ENCODE results near the gene TMTC2.

DNA sequence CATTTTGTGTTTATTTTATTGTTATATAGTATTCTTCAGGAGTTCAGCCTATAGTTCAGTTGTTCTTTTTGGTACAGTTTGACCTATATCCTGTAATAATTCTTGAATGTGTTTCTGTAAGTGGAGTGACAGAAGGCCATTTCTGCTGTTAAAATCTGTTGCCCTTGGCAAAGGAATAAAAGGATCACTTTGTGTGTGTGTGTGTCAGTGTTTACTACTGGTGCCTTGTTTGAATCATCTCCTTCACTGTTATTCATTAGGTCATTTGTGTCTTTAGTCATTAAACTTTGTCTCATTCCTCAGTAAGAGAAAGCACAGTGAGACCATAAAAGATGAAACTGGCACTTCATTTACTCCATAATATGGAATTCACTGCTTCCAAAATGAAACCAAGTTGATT is 130.7 kb downstream of the TMTC2 start:
- TF ChIP-seq, protein P1, sequence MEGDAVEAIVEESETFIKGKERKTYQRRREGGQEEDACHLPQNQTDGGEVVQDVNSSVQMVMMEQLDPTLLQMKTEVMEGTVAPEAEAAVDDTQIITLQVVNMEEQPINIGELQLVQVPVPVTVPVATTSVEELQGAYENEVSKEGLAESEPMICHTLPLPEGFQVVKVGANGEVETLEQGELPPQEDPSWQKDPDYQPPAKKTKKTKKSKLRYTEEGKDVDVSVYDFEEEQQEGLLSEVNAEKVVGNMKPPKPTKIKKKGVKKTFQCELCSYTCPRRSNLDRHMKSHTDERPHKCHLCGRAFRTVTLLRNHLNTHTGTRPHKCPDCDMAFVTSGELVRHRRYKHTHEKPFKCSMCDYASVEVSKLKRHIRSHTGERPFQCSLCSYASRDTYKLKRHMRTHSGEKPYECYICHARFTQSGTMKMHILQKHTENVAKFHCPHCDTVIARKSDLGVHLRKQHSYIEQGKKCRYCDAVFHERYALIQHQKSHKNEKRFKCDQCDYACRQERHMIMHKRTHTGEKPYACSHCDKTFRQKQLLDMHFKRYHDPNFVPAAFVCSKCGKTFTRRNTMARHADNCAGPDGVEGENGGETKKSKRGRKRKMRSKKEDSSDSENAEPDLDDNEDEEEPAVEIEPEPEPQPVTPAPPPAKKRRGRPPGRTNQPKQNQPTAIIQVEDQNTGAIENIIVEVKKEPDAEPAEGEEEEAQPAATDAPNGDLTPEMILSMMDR (IDR thresholded peaks at IDR 0.05; ENCODE audit: low read depth, low read length), result no peak
- TF ChIP-seq EZH2phosphoT487 (IDR thresholded peaks at IDR 0.05; ENCODE audit: low read depth), result no peak
